Uterus (tissue), 4 donors: ENCODE results near the gene KCNE5. TPM values are rescaled to one million over a fixed set of nuclear protein-coding genes. Genes with fewer than 3 reads are reported as not detected.
"Not testable (repeated sequence)": the region's sequence is repeated elsewhere in the genome, so short reads cannot be mapped to it uniquely, and the experiment has no call there.

Source experiments
- DNase-seq, 2 donors: peaks; one replicate each; pipeline ENCODE4 v3.0.0-alpha.2; 2019 to 2020
- H3K27ac ChIP-seq, 2 donors: fragments of 200-600 bp; sonication (generic); 1 replicate in 1 of 2; 2 replicates in 1 of 2; pipeline ENCODE4 v1.5.1; 2016 to 2018
- H3K27me3 ChIP-seq, 2 donors: fragments of 200-600 bp; sonication (generic); one replicate each; pipeline ENCODE4 v1.5.1; 2018 to 2019; ENCODE audit warnings: control low read depth in 1 of 2
- H3K36me3 ChIP-seq, 2 donors: fragments of 200-600 bp; sonication (generic); one replicate each; pipeline ENCODE4 v1.5.1; 2019; ENCODE audit warnings: control low read depth in 1 of 2
- H3K4me1 ChIP-seq, 2 donors: fragments of 200-600 bp; sonication (generic); one replicate each; pipeline ENCODE4 v1.5.1; 2018 to 2019; ENCODE audit warnings: control low read depth in 1 of 2
- H3K4me3 ChIP-seq, 2 donors: fragments of 200-600 bp; sonication (generic); 1 replicate in 1 of 2; 2 replicates in 1 of 2; pipeline ENCODE4 v1.5.1; 2018 to 2019; ENCODE audit warnings: mild to moderate bottlenecking in 1 of 2
- H3K9me3 ChIP-seq, 2 donors: fragments of 200-600 bp; sonication (generic); one replicate each; pipeline ENCODE4 v1.5.1; 2019; ENCODE audit warnings: control low read depth in 1 of 2
- POLR2A ChIP-seq, 2 donors: fragments of 450-650 bp; IDR thresholded peaks; one replicate each; pipeline ENCODE4 v1.6.1; 2016; ENCODE audit warnings: antibody characterized with exemption in 2 of 2, mild to moderate bottlenecking in 1 of 2, moderate library complexity in 1 of 2
- intact Hi-C: fragments of 100-400 bp; cut with DNase I; formaldehyde crosslinking; loops from one replicate; pipeline ENCODE4 v1.15.1; 2023; ENCODE audit warnings: low total_unique reads
- total RNA-seq, 4 donors: library from RNA; depleted of rRNA in 3 of 4; stranded (reverse); fragments of >200 nt in 3 of 4; gene quantifications; one replicate each; pipeline versions ENCODE4 v1.1.0 to v1.2.4, GENCODE V29; 2014 to 2023
- TF ChIP-seq, protein P1 (sequence below), 4 experiments: fragments of 200-600 bp in 2 of 4; fragments of 450-650 bp in 2 of 4; sonication (generic) in 2 of 4; IDR thresholded peaks; one replicate each; pipeline ENCODE4 v1.5.1; 2016 to 2019; ENCODE audit warnings: antibody characterized with exemption in 4 of 4, mild to moderate bottlenecking in 2 of 4, moderate library complexity in 1 of 4
- donor health status: DM: yes; HTN: yes; CAD: no.

Gene KCNE5
- total RNA-seq, 4 donors from 2014 or later = 0.62 TPM; not detected in 3

DNA sequence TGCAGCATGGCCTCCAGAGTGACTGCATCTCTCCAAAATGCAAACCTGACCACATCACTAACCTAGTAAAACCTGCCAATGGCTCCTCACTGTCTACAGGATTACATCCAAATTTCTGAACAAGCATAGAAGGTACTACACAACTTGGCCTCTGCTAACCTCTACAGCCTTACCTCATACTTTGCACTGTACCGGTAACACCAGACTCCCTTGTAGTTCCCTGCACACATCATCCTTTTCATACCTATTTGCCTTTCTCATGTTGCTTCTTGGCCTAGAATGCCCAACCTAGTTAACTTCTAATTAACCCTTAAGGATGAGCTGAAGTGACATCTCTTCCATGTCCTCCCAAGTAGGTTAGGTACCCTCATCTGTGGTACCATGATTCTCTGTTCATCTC is 33.4 kb upstream of the KCNE5 start:
- DNase-seq = no peak
- no peaks in the 10 kb centered on the region for H3K36me3 ChIP-seq
- TF ChIP-seq, protein P1, sequence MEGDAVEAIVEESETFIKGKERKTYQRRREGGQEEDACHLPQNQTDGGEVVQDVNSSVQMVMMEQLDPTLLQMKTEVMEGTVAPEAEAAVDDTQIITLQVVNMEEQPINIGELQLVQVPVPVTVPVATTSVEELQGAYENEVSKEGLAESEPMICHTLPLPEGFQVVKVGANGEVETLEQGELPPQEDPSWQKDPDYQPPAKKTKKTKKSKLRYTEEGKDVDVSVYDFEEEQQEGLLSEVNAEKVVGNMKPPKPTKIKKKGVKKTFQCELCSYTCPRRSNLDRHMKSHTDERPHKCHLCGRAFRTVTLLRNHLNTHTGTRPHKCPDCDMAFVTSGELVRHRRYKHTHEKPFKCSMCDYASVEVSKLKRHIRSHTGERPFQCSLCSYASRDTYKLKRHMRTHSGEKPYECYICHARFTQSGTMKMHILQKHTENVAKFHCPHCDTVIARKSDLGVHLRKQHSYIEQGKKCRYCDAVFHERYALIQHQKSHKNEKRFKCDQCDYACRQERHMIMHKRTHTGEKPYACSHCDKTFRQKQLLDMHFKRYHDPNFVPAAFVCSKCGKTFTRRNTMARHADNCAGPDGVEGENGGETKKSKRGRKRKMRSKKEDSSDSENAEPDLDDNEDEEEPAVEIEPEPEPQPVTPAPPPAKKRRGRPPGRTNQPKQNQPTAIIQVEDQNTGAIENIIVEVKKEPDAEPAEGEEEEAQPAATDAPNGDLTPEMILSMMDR (IDR thresholded peaks at IDR 0.05) = no peak
- TF ChIP-seq POLR2A (IDR thresholded peaks at IDR 0.05) = no peak
- H3K9me3 ChIP-seq = no peaks in the 10 kb centered on the region
- intact Hi-C loops = no loop called here
- no peaks in the 10 kb centered on the region for H3K4me1 ChIP-seq
- H3K27me3 ChIP-seq = no peaks in the 10 kb centered on the region
- no peak overlapping the region for H3K27ac ChIP-seq
- H3K4me3 ChIP-seq = no peak overlapping the region

DNA sequence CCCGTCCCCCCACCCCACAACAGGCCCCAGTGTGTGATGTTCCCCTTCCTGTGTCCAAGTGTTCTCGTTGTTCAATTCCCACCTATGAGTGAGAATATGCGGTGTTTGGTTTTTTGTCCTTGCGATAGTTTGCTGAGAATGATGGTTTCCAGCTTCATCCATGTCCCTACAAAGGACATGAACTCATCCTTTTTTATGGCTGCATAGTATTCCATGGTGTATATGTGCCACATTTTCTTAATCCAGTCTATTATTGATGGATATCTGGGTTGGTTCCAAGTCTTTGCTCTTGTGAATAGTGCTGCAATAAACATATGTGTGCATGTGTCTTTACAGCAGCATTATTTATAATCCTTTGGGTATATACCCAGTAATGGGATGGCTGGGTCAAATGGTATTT is 32.4 kb upstream of the KCNE5 start:
- DNase-seq, H3K27me3 ChIP-seq, H3K27ac ChIP-seq, H3K4me1 ChIP-seq, H3K9me3 ChIP-seq, intact Hi-C loops, H3K4me3 ChIP-seq, H3K36me3 ChIP-seq: not testable (repeated sequence)

DNA sequence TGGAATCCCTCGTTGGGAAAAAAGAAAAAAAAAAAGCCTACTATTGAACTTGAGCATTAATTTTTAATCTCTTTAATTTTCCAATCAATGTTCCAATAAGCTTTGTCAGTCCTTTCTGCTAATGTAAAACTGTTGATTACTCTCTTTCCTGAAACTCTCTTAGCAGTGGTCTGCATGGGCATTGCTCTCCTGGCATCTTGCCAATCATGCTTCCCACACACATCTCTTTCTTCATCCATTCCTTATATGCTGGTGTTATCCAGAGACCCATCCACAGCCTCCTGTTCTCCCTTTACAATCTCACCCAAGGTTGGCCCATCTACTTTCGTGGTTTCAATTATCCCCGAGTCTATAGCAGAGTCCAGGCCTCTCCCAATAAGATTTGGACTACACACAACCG is 31.8 kb upstream of the KCNE5 start:
- no peaks in the 10 kb centered on the region for H3K9me3 ChIP-seq
- H3K4me1 ChIP-seq = no peaks in the 10 kb centered on the region
- no peaks in the 10 kb centered on the region for H3K36me3 ChIP-seq
- no peak for DNase-seq
- no peak overlapping the region for H3K4me3 ChIP-seq
- TF ChIP-seq, protein P1 (IDR thresholded peaks at IDR 0.05) = no peak
- TF ChIP-seq POLR2A (IDR thresholded peaks at IDR 0.05) = no peak
- H3K27ac ChIP-seq = no peak overlapping the region
- H3K27me3 ChIP-seq = no peaks in the 10 kb centered on the region
- intact Hi-C loops = no loop called here

DNA sequence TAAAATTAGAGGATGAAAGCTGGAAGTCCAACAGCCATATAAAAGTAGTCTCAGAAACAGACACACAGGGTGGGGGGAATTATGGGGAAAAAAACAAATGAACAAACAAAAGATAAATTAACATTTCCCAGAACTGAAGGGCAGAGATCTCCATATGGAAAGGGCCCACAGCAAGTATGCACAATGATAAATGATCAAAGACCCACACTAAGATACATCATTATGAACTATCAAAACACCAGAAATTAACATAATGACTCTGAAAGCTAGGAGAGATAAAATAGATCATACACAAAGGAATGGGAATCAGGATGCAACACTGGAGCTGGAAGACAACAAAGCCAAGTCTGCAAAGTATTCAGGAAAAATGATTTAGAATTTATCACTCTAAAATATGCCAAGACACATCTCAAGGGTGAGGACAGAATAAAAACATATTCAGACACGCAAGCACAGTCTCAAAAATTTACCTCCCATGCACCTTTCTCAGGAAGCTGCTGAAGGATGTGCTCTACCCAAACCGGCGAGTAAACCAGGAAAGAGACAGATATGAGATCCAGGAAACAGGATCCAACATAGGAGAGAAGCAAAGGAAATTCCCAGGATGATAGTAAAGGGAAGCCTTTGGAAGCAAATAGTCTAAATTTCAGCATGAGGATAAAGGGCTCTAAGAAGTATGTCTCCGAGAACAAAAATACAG is 30.7 kb upstream of the KCNE5 start:
- Histone ChIP-seq H3K27ac (no peak overlapping the region), H3K36me3 (no peaks in the 10 kb centered on the region), H3K4me1 (no peaks in the 10 kb centered on the region), H3K27me3 (no peaks in the 10 kb centered on the region), H3K4me3 (no peak overlapping the region), H3K9me3 (no peaks in the 10 kb centered on the region)
- intact Hi-C loops = no loop called here
- no peak for DNase-seq
- TF ChIP-seq, protein P1 (IDR thresholded peaks at IDR 0.05) = no peak
- TF ChIP-seq POLR2A (IDR thresholded peaks at IDR 0.05) = no peak

DNA sequence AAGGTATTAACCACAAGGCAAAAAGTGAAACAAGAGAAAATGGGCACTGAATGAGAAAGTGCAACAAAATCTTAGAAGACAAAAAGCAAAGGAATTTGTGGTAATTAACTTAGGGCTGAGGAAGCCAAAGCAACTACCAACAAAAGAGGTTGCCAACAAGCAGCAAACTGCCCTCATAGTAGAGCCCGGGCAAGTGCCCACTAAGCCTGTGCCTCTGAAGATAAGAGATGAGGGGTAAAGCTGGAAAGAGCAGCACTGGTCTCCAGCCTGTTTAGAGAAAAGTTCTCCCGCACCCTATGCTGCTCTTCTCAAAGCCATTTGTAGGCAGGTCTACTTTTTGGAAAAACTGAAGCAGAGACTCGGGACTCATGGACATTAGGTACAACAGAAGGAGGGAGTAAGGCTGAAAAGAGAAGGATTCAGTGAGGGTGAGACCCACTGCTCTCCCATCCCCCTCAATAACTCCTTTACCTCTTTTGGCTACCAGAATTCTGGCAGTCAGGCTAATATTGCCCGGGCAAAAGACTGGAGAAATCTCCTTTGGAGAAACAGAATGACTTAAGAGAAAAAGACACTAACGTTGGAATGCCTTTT is 29.6 kb upstream of the KCNE5 start:
- no peaks in the 10 kb centered on the region for H3K27me3 ChIP-seq
- no peak for TF ChIP-seq POLR2A (IDR thresholded peaks at IDR 0.05)
- TF ChIP-seq, protein P1 (IDR thresholded peaks at IDR 0.05) = no peak
- H3K9me3 ChIP-seq = no peaks in the 10 kb centered on the region
- no peak overlapping the region for H3K27ac ChIP-seq
- DNase-seq = no peak
- intact Hi-C loops = no loop called here
- no peak overlapping the region for H3K4me3 ChIP-seq
- no peaks in the 10 kb centered on the region for H3K4me1 ChIP-seq
- no peaks in the 10 kb centered on the region for H3K36me3 ChIP-seq

DNA sequence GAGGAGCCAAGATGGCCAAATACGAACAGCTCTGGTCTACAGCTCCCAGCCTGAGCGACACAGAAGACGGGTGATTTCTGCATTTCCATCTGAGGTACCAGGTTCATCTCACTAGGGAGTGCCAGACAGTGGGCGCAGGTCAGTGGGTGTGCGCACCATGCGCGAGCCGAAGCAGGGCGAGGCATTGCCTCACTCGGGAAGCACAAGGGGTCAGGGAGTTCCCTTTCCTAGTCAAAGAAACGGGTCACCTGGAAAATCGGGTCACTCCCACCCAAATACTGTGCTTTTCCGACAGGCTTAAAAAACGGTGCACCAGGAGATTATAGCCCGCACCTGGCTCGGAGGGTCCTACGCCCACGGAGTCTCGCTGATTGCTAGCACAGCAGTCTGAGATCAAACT is 19.7 kb upstream of the KCNE5 start:
- H3K27me3 ChIP-seq, DNase-seq, H3K4me3 ChIP-seq, H3K4me1 ChIP-seq, H3K9me3 ChIP-seq, H3K27ac ChIP-seq, H3K36me3 ChIP-seq, intact Hi-C loops: not testable (repeated sequence)
